ENCODE measurements around the gene PSMG2. TPM values are rescaled to one million over a fixed set of nuclear protein-coding genes. Genes with fewer than 3 reads are reported as not detected.

PSMG2 gene
- total RNA-seq, 1 experiment from 2014 or later, result 84.3 TPM

DNA sequence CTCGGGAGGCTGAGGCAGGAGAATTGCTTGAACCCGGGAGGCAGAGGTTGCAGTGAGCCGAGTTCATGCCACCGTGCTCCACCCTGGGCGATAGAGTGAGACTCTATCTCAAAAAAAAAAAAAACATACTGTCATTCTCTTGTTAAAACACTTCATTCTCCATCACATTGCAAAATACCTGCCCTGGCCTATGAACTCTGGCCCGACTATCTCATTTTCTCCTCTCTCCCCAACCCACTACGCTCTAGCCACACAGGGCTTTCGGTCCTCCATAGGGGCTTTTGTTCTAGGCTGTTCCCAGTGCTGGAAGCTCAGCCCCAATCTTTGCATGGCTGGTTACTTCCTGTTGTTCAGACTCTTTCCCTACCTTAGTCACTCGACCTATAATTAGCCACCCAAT, 10.6 kb upstream of the PSMG2 start:
- H3K4me1 ChIP-seq (ENCODE audit: control insufficient read depth in 1 of 2, insufficient read depth in 2 of 2, low read length in 2 of 2), result no peaks in the 10 kb centered on the region
- H3K4me3 ChIP-seq (replicated peaks in 1 of 2; ENCODE audit: low read depth in 1 of 2, low read length in 2 of 2), result no peak overlapping the region
- TF ChIP-seq EZH2 (IDR thresholded peaks at IDR 0.05), result no peak
- TF ChIP-seq POLR2AphosphoS5 (IDR thresholded peaks at IDR 0.05; ENCODE audit: low read depth, low read length), result no peak
- no peak for TF ChIP-seq EZH2phosphoT487 (IDR thresholded peaks at IDR 0.05; ENCODE audit: borderline replicate concordance)
- TF ChIP-seq ZFX (IDR thresholded peaks at IDR 0.05), result no peak
- ChIA-PET RAD21 (ENCODE audit: low non-redundant PET in 1 of 2, low total read pairs in 2 of 2, uncharacterized antibody in 2 of 2, unreplicated experiment in 2 of 2) (no interaction called here), CTCF (interaction anchor here (1.1 kb wide), 1 partner anchor 364 kb away, joined by 3 read pairs; no protein-coding TSS in a partner anchor), POLR2A (interaction anchor here (0.6 to 0.7 kb wide), 2 partner anchors 8 to 242 kb away, joined by 3 to 4 read pairs; no protein-coding TSS in a partner anchor)
- H2AFZ ChIP-seq (ENCODE audit: low read depth, low read length, poor library complexity, severe bottlenecking), result no peak overlapping the region
- H3K27me3 ChIP-seq (ENCODE audit: insufficient read depth, low read length), result no peaks in the 10 kb centered on the region
- no peaks in the 10 kb centered on the region for H3K9me2 ChIP-seq (ENCODE audit: insufficient read depth)
- no peak for DNase-seq (ENCODE audit: low read depth, low spot score)
- BruUV-seq (replicated peaks), result no TSS peak
- H3K79me2 ChIP-seq (ENCODE audit: insufficient read depth, low read length), result no peaks in the 10 kb centered on the region
- H3K36me3 ChIP-seq (ENCODE audit: control insufficient read depth in 1 of 2, insufficient read depth in 2 of 2, low read length in 2 of 2), result peaks cover 10 to 11% of the 10 kb centered on the region in 2 experiments
- no peaks in the 10 kb centered on the region for H4K20me1 ChIP-seq (ENCODE audit: insufficient read depth)
- H3K4me2 ChIP-seq (ENCODE audit: low read length), result no peak overlapping the region
- no peak overlapping the region for H3K27ac ChIP-seq (ENCODE audit: low read depth, low read length)
- H3K9ac ChIP-seq (ENCODE audit: low read length), result no peak overlapping the region
- no peak for ATAC-seq
- no peaks in the 10 kb centered on the region for H3K9me3 ChIP-seq (ENCODE audit: control insufficient read depth in 1 of 2, insufficient read depth in 1 of 2, low read depth in 1 of 2, low read length in 2 of 2)
- intact Hi-C loops (cut with micrococcal nuclease), result no loop called here

- no peak overlapping the region for H3K9ac ChIP-seq (ENCODE audit: low read length)
- no peaks in the 10 kb centered on the region for H3K4me1 ChIP-seq (ENCODE audit: control insufficient read depth in 1 of 2, insufficient read depth in 2 of 2, low read length in 2 of 2)
- no peaks in the 10 kb centered on the region for H3K27me3 ChIP-seq (ENCODE audit: insufficient read depth, low read length)
- ChIA-PET POLR2A (no interaction called here), CTCF (no interaction called here), RAD21 (ENCODE audit: low non-redundant PET in 1 of 2, low total read pairs in 2 of 2, uncharacterized antibody in 2 of 2, unreplicated experiment in 2 of 2) (interaction anchor here in 1 of 2 experiments (0.5 kb wide), 1 partner anchor 25 kb away, joined by 4 read pairs; no protein-coding TSS in a partner anchor)
- H3K79me2 ChIP-seq (ENCODE audit: insufficient read depth, low read length), result peaks cover 6% of the 10 kb centered on the region
- DNase-seq (ENCODE audit: low read depth, low spot score), result no peak
- TF ChIP-seq ELF1 (IDR thresholded peaks at IDR 0.05; ENCODE audit: borderline replicate concordance, low read depth) (no peak), FOSL1 (IDR thresholded peaks at IDR 0.05; ENCODE audit: low read depth) (no peak), RAD21 (IDR thresholded peaks at IDR 0.05; ENCODE audit: low read depth) (no peak), ZNF274 (IDR thresholded peaks at IDR 0.05; ENCODE audit: low read depth, low read length) (no peak)
- TF ChIP-seq, protein P1, sequence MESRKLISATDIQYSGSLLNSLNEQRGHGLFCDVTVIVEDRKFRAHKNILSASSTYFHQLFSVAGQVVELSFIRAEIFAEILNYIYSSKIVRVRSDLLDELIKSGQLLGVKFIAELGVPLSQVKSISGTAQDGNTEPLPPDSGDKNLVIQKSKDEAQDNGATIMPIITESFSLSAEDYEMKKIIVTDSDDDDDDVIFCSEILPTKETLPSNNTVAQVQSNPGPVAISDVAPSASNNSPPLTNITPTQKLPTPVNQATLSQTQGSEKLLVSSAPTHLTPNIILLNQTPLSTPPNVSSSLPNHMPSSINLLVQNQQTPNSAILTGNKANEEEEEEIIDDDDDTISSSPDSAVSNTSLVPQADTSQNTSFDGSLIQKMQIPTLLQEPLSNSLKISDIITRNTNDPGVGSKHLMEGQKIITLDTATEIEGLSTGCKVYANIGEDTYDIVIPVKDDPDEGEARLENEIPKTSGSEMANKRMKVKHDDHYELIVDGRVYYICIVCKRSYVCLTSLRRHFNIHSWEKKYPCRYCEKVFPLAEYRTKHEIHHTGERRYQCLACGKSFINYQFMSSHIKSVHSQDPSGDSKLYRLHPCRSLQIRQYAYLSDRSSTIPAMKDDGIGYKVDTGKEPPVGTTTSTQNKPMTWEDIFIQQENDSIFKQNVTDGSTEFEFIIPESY (IDR thresholded peaks at IDR 0.05; ENCODE audit: extremely low read depth, insufficient replicate concordance, low read length), result no peak
- no peak for ATAC-seq
- H3K4me3 ChIP-seq (replicated peaks in 1 of 2; ENCODE audit: low read depth in 1 of 2, low read length in 2 of 2), result no peak overlapping the region
- BruUV-seq (replicated peaks), result no TSS peak
- H3K9me2 ChIP-seq (ENCODE audit: insufficient read depth), result no peaks in the 10 kb centered on the region
- no peak overlapping the region for H2AFZ ChIP-seq (ENCODE audit: low read depth, low read length, poor library complexity, severe bottlenecking)
- H3K9me3 ChIP-seq (ENCODE audit: control insufficient read depth in 1 of 2, insufficient read depth in 1 of 2, low read depth in 1 of 2, low read length in 2 of 2), result no peaks in the 10 kb centered on the region
- intact Hi-C loops (cut with micrococcal nuclease), result no loop called here
- H3K27ac ChIP-seq (ENCODE audit: low read depth, low read length), result no peak overlapping the region
- H3K4me2 ChIP-seq (ENCODE audit: low read length), result no peak overlapping the region
- H4K20me1 ChIP-seq (ENCODE audit: insufficient read depth), result no peaks in the 10 kb centered on the region
- peaks cover 10 to 15% of the 10 kb centered on the region in 2 experiments for H3K36me3 ChIP-seq (ENCODE audit: control insufficient read depth in 1 of 2, insufficient read depth in 2 of 2, low read length in 2 of 2)
Measured at GRCh38 chr18:12694032-12694431, 8.8 kb upstream of the PSMG2 start.
